NCI-H2107 treated with DMSO at 0.1 percent for 48 hours (cell line): ENCODE results near the gene ECHS1.
"Not testable (repeated sequence)": the region's sequence is repeated elsewhere in the genome, so short reads cannot be mapped to it uniquely, and the experiment has no call there.

Experiments used
- DNase-seq: peaks from one replicate; lab custom pipeline; 2025; ENCODE audit not compliant: unreplicated experiment; lab: John Stamatoyannopoulos, UW

The ECHS1 gene

DNA sequence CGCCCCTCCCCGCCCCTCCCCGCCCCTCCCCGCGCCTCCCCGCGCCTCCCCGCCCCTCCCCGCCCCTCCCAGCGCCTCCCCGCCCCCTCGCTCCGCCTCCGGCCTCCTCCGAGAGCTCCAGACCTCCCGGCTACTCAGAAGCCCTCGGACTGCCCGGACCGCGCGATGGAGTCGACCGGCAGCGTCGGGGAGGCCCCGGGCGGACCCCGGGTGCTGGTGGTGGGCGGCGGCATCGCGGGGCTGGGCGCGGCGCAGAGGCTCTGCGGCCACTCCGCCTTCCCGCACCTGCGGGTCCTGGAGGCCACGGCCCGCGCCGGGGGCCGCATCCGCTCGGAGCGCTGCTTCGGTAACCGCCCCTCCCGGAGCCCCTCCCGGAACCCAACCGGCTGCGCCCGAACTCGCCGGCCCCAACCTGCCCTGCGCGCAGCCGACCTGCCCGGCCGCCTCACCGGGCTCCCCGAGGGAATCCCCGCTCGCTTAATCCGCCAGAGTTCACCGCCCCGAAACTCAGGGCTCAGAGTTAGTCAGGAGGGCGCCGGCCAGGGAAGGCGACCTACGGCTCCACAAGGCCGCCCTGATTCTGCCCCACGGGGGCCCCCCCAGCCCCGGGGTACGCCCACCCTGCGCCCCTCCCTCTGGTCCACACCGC, 6.1 kb upstream of the ECHS1 start, which contains the start of gene PAOX:
TSS of gene PAOX (plus strand) at position 111 of the 649 bp plus-strand sequence. CDS start at position 166, 55 bp downstream.
- no peak for DNase-seq

DNA sequence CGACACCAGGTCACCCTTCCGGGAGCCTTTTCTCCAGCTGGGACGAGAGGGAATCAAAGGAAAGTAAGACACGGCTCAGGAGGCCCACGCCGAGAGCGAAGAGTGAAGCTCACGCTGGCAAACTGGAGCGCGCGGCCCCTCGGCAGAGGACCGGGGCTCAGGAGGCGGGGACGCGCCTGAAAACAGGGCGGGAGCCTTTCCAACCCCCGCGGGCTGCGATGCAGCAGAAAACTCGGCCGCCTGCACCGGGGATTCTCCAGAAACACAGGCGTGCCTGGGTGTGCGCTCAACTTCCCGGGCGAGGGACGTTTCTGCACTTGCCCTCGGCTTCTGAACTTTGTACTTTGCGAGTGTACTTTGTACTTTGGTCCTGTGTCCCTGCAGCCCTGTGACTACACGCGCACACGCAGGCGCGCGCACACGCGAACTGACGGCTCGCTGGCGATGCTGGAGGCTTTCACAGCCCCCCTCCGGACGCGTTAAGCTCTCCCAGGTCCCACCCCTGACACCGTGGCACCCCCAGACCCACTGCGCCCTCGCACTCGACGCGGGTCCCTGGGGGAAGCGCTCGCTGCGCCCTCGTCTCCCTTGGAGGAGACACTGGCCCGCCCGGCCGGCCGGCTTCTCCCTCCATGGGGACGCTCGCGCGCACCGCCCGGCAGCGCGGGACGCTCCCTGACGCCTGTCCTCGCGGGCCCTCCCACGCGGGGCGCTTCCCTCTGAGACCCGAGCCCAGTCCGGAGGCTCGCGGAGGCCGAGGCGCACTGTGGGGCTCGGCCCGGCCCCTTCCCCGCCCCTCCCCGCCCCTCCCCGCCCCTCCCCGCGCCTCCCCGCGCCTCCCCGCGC, 5.3 kb upstream of the ECHS1 start:
- no peak for DNase-seq

DNA sequence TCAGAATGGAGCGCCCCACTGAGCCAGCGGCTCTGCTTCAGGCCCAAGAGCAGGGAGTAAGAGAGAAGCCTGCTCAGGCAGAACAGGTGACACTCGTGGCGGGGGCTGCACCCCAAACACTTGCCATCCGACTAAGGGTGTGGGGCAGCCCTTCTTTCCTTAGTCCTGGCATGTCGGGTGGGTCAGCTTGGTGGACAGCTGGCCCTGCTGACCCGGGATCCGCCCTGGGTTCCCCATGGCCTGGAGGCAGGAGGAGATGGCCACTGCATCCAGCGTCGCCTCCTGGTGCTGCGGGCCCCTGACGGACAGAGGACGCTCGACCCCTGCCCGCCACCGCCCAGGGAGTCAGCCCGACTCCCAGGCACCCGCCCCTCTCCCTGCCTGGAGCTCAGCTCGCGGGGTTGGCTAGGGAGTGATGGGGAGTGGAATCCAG, 4.7 kb upstream of the ECHS1 start:
- DNase-seq = no peak

DNA sequence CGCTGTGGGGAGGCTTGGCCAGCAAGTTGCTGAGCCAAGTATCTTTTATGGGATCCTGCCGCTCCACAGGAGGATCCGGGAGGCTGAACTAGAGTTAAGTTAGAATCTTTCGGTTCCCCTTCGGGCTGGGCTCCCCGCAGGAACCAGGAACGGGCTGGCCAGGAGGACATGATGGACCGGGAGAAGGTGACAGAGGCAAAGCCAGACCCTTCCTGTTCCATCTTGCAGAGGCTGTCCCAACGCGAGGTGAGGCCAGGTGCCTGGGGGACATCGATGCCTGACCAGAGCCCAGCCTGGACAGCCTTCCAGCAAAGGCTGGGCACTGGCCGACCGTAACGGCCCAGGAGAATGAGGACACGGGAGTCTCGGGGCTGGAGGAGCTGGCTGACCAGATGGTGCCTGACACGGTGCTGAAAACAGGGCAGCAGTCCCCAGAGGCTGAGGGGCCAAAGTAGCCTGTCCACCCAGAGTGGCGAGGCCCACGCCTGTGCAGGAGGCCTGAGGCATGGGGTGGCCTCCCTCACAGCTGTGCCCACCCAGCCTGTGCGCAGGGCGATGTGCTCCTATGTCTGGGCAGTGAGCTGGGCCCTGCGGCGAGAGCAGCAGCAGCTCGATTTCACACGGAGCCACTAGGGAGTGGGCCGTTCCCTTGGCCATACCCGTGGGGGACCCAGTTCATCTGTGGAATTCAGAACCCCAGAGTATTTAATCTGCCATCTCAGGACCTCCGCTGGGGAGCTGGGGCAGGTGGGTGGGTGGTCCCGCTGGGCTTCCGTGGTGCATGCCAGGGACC, 4.1 kb upstream of the ECHS1 start:
- DNase-seq = no peak

DNA sequence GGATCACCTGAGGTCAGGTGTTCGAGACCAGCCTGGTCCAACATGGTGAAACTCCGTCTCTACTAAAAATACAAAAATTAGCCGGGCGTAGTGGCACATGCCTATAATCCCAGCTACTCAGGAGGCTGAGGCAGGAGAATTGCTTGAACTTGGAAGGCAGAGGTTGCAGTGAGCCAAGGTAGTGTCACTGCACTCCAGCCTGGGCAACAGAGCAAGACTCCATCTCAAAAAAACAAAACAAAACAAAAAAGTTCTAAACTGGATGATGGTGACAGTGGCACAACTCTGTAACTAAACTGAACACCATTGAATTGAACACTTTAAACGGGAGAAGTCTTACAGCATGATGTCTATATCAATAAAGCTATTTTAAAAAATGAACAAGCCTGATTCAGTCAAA, 3.0 kb upstream of the ECHS1 start:
- not testable (repeated sequence) for DNase-seq

DNA sequence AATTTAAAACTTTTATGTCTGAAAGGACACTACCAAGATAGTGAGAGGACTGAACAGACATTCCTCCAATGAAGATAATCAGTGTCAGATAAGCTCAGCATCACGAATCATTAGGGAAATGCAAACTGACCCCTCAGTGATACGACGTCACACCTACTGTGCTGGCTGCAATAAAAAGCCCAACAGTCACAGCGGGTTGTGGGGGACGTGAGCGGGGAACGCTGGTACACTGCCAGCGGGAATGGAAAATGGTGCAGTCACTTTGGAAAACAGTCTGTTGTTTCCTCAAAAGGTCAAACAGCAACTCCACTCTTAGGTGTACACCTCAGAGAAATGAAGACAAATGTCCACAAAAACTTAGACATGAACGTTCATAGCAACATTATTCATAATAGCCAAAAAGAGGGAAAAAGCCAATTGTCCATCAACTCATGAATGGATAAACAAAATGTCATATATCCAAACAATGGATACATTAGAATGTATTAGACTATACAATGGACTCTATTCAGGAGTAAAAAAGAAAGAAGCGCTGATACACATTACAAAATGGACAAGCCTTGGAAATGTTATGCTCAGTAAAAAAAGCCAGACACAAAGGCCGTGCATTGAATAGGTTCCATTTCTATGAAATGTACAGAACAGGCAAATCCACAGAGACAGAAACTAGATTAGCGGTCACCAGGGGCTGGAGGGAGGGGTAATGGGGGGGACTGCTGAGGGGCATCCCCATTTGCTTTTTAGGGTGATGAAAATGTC, 2.4 kb upstream of the ECHS1 start:
- no peak for DNase-seq

DNA sequence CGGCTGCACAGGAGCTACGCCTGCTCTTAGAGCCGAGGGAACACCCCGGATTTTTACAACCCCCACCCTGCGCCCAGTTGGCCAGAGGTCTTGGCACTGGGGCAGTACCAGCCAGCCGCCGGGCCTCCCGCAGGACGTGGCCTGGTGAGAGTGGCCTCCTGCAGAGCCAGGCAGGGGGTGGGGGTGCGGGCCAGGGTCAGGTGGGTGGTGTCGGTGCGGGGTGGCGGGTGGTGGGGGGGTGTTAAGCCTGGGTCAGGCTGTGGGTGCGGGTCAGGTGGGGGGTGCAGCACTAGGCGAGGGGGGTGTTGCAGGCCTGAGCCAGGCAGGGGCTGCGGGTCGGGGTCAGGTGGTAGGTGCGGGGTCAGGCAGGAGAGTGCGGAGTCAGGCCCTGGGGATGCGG, 647 bp downstream of the ECHS1 start:
- DNase-seq = no peak

DNA sequence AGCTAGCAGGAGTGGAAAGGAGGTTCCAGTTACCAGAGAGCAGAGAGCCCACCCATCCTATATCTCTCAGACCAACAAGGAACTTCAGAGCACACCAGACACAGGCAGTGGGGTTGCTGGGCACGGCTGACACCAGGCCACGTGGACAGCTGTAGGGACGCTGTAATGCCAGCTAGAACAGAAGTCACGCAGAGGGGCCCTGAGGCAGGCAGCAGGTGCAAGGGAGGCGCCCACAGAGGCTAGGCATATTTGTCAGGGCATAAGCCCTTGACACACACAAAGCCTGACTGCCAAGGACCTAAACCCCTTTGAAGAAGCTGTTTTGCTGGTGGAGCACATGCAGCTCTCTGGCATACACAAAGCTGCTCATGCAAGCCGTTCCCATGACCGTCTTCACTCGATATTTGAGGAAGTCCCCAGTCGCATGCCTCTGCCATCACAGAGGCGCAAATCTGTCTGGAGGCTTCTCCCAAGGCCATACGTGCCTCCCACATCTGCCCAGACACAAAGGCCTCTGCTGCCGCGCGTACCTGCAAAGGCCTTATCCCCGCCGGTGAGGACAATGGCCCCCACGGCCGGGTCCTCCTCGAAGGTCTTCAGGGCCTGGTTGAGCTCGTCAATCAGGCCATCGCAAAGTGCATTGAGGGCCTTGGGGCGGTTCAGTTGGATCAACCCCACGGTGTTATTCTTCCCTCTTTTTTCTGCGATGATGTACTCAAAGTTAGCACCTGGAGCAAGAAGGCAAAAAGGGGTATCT, 2.9 kb downstream of the ECHS1 start:
- DNase-seq = no peak

DNA sequence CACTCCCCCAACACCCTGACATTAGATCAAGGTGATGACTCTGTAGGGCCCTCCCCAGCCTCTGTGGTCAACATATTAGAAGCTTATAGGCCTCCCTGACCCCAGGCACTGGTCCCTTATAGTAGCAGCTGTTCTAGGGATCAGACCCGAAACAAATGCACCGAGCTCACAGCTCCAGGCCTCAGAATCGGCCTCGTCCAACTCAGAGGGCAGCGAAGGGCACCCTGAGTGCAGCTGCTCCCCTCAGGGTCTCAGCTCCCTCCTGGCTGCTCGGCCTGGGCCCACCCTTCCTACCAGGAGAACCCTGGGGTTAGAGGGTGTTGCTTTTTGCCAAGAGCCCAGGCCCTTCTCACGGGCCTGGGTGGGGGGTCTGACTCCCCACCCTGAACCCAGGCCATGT, 5.0 kb downstream of the ECHS1 start:
- DNase-seq = no peak

DNA sequence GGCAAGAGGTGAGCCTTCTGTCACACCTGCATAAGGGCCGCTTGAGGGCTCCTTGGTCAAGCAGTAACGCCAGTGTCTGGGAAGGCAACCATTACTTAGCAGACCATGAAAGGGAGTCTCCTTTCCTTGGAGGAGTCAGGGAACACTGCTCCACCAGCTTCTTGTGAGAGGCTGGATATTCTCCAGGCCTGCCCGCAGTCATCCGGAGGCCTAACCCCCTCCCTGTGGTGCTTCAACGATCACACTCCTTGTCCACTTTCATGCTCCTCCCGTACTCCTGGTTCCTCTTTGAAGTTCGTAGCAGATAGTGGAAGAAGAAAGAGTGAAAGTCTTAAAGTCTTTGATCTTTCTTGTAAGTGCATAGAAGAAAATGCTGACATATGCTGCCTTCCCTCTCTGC, 5.7 kb downstream of the ECHS1 start:
- DNase-seq = not testable (repeated sequence)

DNA sequence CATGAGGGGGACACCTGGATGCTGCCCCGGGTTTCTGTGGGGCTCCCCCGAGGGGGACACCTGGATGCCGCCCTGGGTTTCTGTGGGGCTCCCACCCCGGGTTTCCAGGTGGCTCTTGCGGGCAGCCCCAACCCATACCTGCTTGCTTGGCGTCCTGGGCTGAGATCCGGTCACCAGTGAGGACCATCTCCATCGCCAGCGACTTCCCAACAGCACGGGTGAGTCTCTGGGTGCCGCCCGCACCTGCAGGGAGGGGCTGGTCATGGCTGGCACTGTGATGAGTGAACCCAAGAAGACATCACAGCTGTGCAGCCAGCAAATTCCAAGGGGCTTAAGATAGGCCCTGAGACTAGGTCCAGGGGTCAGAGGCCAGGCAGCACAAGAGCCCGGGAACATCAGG, 6.4 kb downstream of the ECHS1 start:
- DNase-seq = no peak

DNA sequence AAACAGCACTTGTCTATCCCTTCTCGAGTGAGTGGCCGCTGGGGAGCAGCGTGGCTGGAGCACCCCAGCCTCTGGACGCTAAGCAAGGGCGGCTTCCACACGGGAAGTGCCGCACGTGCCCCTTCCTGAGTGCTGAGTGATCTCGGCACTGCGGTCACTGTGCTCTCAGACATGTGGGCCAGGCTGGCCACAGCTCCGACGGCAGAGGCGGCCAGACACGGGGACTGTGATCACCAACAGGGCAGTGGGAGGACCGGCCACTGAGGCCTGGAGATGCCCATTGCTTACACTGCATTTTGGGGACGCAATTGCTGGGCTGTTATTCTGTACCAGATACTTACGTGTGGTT, 7.0 kb downstream of the ECHS1 start:
- no peak for DNase-seq

DNA sequence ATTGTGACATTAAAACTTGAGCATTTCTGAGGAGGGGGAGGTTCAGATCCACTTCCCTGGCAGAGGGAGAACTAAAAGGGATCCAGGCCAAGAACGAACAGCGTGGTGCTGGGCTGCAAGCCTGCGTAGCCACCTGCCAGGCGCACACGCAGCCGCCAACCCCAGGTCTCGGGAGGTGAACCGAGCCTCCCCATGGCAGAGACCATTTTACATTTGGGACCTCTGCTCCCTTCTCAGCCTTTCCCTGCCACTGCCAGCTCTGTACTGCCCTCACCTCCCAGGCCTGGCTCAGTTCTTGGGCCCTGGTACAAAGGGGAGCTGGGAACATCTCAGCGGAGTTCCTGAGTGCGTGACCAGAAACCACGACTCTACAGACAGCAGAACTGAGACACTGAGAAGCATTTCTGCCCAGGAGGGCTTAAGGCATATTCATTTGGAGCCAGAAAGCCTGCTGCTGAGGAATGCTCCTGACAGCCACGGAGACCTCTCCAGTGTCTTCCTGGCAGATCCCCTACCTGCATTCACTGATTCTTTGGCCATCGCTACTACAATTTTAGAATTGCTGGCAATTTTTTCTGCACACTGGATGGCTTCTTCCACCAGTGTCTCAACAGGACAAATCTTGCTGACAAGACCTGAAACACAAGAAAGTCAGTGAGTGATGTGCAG, 7.6 kb downstream of the ECHS1 start:
- no peak for DNase-seq

DNA sequence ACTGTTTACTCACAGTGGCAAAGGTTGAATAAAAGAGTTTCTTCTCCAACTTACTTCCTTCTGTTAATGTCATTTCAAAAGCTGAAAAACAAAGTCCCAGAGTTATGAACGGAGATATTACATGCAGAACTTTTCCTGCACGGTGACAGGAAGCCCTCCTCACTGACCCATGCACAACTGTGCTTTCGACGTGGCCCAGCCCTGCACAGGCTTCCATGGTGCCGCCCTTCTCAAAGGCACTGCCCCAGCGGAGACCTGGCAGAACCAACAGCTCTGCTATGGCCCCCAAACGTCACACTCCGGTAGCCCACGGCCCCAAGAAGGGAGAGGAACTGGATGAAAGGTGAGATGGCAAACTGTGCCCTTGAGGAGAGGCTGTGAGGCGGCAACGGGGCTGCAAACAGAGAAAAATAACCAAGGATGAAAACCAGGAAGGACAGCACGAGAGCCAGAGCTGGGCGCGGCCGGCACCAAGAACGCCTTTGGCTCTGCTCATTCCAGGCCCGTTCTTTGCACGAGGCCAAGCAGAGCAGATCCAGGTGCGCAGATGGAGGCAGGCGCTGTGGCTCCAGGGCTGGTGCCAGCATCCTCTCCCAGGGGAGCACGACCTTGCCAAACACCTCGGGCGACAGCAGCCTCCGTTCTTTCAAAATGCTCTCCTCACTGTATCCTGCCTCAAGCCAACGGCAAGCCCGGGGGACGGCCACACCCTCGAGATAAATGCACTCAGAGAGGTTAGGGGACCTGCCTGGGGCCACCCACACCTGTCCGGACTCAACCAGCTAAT, 8.3 kb downstream of the ECHS1 start:
- DNase-seq = peak; percentile 8

DNA sequence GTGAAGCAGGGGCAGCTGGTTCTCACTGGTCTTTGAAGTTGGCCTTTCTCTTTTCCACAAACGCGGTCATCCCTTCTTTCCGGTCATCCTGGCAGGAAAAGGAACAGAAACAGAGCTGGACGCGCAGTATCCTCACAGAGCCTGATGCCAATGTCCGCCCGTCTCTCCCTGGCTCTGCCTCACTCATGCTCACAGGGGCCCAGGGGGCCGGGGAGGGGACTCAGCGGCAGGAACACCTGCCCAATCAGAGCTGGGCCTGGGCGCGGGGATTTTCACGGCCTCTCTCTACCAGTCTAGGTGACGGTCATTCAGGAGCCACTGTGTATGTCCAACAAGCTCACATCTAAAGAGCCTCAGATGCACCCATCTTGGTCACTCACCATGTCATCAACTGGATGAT, 10.3 kb downstream of the ECHS1 start:
- no peak for DNase-seq

DNA sequence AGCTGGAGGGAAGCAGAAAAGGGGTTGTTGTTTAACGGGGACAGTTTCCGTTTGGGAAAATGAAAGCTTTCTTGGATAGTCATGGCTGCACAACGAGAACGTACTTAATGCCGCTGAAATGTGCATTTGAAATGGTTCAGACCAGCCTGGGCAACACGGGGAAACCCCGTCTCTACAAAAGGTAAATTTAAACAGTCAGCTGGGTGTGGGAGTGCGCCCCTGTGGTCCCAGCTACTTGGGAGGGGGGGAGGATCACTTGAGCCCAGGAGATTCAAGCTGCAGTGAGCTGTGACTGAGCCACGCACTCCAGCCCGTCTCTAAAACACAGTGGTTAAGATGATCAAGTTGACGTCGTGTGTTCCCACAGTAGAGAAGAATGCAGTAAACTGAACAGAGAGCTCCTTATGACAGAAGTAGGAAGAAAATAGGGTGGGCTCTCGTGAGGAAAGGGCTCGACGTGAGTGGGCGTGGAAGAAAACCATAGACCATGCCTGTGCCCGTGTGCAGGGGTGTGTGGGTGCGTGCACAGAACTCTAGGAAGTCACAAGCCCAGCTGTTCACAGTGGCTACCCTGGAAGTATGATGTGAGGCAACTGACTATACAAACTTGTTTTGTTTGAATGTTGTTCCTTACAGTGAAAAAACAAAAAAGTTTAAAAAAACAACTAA, 11.2 kb downstream of the ECHS1 start:
- DNase-seq = no peak

DNA sequence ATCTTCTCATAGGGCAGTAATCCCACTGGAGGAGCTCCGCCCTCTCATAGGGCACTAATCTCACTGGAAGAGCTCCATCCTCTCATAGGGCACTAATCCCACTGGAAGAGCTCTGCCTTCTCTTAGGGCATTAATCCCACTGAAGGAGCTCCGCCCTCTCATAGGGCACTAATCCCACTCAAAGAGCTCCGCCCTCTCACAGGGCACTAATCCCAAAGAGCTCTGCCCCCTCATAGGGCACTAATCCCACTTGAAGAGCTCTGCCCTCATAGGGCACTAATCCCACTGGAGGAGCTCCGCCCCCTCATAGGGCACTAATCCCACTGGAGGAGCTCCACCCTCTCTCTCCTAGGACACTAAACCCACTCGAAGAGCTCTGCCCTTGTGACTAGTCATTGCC, 11.9 kb downstream of the ECHS1 start:
- no peak for DNase-seq

DNA sequence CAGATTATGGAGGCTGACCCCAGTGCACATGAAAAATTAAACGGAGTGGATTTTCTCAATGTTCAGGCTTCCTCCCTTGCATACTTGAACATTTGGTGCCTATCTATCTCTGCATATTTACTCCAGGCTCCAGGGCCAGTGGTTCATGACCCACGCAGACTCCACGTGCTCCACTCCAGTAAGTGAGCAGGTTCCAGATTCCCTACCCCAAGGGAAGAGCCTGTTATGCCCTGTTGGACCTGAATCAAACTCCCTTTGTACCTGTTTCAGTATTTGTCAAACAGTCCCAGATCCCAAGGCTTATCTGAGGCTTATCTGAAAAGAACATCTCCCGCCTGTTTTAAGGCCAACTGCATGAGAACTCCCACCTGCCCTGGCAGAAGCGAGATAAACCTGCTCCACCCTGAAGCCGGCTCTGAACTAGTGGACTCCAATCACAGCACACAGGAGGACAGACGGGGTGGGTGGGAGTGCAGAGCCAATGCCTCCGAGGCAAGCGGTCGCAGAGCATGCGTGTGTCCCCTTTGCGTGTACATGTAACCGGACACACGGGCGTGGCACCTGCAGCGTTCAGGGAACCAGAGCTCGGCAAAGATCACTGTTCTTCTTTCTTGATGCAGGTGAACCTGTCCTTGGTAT, 13.1 kb downstream of the ECHS1 start:
- no peak for DNase-seq
